ENCODE results near the gene GOLGA3. TPM values are rescaled to one million over a fixed set of nuclear protein-coding genes. Genes with fewer than 3 reads are reported as not detected.

The GOLGA3 gene, protein sequence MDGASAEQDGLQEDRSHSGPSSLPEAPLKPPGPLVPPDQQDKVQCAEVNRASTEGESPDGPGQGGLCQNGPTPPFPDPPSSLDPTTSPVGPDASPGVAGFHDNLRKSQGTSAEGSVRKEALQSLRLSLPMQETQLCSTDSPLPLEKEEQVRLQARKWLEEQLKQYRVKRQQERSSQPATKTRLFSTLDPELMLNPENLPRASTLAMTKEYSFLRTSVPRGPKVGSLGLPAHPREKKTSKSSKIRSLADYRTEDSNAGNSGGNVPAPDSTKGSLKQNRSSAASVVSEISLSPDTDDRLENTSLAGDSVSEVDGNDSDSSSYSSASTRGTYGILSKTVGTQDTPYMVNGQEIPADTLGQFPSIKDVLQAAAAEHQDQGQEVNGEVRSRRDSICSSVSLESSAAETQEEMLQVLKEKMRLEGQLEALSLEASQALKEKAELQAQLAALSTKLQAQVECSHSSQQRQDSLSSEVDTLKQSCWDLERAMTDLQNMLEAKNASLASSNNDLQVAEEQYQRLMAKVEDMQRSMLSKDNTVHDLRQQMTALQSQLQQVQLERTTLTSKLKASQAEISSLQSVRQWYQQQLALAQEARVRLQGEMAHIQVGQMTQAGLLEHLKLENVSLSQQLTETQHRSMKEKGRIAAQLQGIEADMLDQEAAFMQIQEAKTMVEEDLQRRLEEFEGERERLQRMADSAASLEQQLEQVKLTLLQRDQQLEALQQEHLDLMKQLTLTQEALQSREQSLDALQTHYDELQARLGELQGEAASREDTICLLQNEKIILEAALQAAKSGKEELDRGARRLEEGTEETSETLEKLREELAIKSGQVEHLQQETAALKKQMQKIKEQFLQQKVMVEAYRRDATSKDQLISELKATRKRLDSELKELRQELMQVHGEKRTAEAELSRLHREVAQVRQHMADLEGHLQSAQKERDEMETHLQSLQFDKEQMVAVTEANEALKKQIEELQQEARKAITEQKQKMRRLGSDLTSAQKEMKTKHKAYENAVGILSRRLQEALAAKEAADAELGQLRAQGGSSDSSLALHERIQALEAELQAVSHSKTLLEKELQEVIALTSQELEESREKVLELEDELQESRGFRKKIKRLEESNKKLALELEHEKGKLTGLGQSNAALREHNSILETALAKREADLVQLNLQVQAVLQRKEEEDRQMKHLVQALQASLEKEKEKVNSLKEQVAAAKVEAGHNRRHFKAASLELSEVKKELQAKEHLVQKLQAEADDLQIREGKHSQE (N-terminal part only)
- polyA plus RNA-seq (2012; ENCODE audit: insufficient read length, low read depth), result 29.8 TPM

DNA sequence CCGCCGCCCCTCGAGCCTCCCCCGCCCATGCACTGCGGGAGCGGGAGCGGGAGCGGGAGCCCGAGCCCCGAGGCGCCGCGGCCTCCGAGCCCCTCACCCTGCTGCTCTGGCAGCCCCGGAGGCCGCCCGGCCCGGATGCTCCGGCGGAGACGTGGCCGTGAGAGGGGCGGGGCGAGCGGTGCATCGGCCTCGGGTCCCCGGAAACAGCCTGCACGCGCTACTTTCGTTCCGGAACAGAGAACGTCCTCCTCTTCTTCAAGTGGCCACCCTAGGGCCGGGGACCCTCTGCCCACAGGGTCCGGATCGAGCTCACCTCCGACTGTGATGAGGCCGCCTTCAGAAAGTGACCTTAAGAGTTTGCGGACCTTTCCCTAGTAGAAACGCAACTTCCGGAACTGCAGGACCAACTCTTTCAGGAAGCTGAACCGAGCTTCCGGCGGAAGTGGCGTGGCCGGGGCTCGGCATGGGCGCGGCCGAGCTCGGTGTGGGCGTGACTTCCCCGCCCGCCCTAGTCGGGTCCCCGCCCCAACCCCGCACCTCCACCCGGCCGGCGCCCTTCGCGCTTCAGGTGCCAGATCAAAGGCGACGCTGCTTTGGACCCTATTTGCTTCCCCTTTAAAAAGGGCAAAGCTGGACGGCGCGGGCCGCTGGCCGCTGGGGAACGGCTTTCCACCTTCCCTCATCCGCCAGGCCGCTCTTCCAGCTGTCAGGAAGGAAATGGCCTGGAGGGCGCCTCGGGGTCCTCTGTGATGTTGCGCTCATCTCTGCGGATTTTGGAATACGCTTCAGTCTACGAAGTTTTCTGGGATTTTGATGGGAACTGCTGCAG is at the start of gene GOLGA3:
Gene GOLGA3 (minus strand): TSS at position 164 of the 829 bp plus-strand sequence. CDS start 6,741 bp downstream, outside the sequence.
- TF ChIP-seq SIN3A (IDR thresholded peaks at IDR 0.05; ENCODE audit: borderline replicate concordance, insufficient read depth, low read length), result peak; percentile 69; the same call in 1 of the 2 replicates
- peak; percentile 60 for TF ChIP-seq POLR2AphosphoS5 (IDR thresholded peaks at IDR 0.05; ENCODE audit: low read depth, low read length)
- TF ChIP-seq FOXP2 (optimal IDR thresholded peaks at IDR 0.05; ENCODE audit: borderline replicate concordance, extremely low read depth, extremely low read length, insufficient read depth), result peak; percentile 12
- TF ChIP-seq TAF1 (IDR thresholded peaks at IDR 0.05; ENCODE audit: borderline replicate concordance, insufficient read depth, low read length), result peak; percentile 72
- TF ChIP-seq, protein P1, sequence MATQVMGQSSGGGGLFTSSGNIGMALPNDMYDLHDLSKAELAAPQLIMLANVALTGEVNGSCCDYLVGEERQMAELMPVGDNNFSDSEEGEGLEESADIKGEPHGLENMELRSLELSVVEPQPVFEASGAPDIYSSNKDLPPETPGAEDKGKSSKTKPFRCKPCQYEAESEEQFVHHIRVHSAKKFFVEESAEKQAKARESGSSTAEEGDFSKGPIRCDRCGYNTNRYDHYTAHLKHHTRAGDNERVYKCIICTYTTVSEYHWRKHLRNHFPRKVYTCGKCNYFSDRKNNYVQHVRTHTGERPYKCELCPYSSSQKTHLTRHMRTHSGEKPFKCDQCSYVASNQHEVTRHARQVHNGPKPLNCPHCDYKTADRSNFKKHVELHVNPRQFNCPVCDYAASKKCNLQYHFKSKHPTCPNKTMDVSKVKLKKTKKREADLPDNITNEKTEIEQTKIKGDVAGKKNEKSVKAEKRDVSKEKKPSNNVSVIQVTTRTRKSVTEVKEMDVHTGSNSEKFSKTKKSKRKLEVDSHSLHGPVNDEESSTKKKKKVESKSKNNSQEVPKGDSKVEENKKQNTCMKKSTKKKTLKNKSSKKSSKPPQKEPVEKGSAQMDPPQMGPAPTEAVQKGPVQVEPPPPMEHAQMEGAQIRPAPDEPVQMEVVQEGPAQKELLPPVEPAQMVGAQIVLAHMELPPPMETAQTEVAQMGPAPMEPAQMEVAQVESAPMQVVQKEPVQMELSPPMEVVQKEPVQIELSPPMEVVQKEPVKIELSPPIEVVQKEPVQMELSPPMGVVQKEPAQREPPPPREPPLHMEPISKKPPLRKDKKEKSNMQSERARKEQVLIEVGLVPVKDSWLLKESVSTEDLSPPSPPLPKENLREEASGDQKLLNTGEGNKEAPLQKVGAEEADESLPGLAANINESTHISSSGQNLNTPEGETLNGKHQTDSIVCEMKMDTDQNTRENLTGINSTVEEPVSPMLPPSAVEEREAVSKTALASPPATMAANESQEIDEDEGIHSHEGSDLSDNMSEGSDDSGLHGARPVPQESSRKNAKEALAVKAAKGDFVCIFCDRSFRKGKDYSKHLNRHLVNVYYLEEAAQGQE (IDR thresholded peaks at IDR 0.05; ENCODE audit: insufficient read depth in 1 of 2, low read depth in 2 of 2, low read length in 2 of 2), result peak; percentile 5 to 55; a peak in 1 of 4 replicates

DNA sequence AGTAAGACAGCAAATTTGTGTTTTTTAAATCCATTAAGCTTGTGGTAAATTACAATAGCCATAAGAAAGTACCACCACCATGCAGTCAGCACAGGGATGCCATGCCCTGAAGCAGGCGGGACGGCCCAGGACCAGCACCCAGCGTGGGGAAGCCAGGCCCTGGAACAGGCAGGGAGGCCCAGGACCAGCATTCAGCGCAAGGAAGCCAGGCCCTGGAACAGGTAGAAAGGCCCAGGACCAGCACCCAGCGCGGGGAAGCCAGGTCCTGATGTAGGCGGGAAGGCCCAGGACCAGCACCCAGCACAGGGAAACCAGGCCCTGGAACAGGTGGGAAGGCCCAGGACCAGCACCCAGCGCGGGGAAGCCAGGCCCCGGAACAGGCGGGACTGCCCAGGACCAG is 45.5 kb upstream of the GOLGA3 start:
- TF ChIP-seq TAF1 (IDR thresholded peaks at IDR 0.05; ENCODE audit: borderline replicate concordance, insufficient read depth, low read length) (no peak), SIN3A (IDR thresholded peaks at IDR 0.05; ENCODE audit: borderline replicate concordance, insufficient read depth, low read length) (no peak), POLR2AphosphoS5 (IDR thresholded peaks at IDR 0.05; ENCODE audit: low read depth, low read length) (no peak), FOXP2 (optimal IDR thresholded peaks at IDR 0.05; ENCODE audit: borderline replicate concordance, extremely low read depth, extremely low read length, insufficient read depth) (no peak)
- TF ChIP-seq, protein P1 (IDR thresholded peaks at IDR 0.05; ENCODE audit: insufficient read depth in 1 of 2, low read depth in 2 of 2, low read length in 2 of 2), result no peak

DNA sequence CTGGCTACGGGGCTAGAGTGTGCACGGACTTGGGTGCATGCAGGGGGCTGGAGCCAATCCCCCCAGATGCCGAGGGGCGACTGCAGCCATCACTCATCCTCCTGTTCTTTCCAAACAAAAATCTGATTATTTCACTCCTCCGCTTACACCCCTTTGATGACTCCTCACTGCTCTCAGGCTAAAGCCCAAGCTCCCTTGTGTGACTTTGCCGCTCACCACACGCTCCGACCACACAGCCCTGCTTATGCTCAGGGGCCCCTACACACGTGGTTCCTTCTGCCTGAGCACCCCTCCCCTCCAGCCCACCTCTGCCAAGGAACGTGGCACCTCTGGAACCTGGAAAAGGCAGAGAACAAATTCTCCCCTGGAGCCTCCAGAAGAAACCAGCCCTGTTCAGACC is 45.1 kb upstream of the GOLGA3 start:
- TF ChIP-seq SIN3A (IDR thresholded peaks at IDR 0.05; ENCODE audit: borderline replicate concordance, insufficient read depth, low read length) (no peak), TAF1 (IDR thresholded peaks at IDR 0.05; ENCODE audit: borderline replicate concordance, insufficient read depth, low read length) (no peak), POLR2AphosphoS5 (IDR thresholded peaks at IDR 0.05; ENCODE audit: low read depth, low read length) (no peak), FOXP2 (optimal IDR thresholded peaks at IDR 0.05; ENCODE audit: borderline replicate concordance, extremely low read depth, extremely low read length, insufficient read depth) (no peak)
- TF ChIP-seq, protein P1 (IDR thresholded peaks at IDR 0.05; ENCODE audit: insufficient read depth in 1 of 2, low read depth in 2 of 2, low read length in 2 of 2), result no peak

DNA sequence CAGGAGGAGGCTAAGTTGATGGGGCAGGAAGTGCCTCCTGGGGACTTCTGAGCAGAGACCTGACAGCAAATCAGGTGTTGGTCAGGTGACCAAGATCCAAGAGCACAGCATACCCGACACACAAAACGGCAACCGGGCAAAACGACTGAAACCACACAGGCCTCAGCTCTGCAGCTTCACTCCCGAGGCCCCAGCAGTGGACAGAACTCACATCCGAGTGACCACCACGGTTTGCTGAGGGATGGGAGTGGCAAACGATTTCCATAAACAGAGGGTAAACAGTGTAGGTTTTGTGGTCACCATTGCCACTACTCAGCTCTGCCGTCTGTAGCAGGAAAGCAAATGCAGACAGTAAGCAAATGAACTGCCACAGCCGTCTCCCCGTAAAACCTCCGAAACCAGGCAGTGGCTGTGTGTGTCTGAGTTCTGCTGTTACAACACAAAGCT is 44.3 kb upstream of the GOLGA3 start:
- no peak for TF ChIP-seq POLR2AphosphoS5 (IDR thresholded peaks at IDR 0.05; ENCODE audit: low read depth, low read length)
- no peak for TF ChIP-seq SIN3A (IDR thresholded peaks at IDR 0.05; ENCODE audit: borderline replicate concordance, insufficient read depth, low read length)
- TF ChIP-seq FOXP2 (optimal IDR thresholded peaks at IDR 0.05; ENCODE audit: borderline replicate concordance, extremely low read depth, extremely low read length, insufficient read depth), result no peak
- TF ChIP-seq TAF1 (IDR thresholded peaks at IDR 0.05; ENCODE audit: borderline replicate concordance, insufficient read depth, low read length), result no peak
- TF ChIP-seq, protein P1 (IDR thresholded peaks at IDR 0.05; ENCODE audit: insufficient read depth in 1 of 2, low read depth in 2 of 2, low read length in 2 of 2), result no peak

All from PFSK-1 (cell line).